NOMO-1 treated with DMSO at 0.1 percent for 48 hours (cell line): ENCODE data around the gene UBE2QL1.

Experiments
- DNase-seq: peaks from one replicate; lab custom pipeline; 2025; ENCODE audit not compliant: unreplicated experiment; lab: John Stamatoyannopoulos, UW

UBE2QL1 gene

GRCh38 chr5:6522923-6523322 lies 74.3 kb downstream of the UBE2QL1 start:
- no peak for DNase-seq

DNA sequence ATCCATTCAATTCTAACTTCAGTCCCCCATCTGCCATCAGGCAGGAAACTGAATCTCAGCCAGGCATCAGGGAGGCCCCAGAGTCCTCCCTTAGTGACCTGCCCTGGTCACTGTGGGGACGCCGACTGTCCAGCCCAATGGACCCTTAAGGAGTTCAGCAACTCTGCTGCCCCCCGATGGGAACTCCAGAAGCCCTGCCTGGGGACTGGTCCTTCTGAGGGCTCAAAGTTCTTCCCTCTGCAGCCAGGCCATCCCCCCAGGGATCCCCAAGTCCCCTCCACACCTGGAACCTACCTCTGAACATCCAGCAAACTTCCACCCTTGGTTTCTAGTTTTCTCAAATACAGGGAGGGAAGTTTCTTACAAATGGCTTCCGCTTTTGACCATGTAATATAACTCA lies 76.8 kb downstream of the UBE2QL1 start:
- DNase-seq, result no peak

GRCh38 chr5:6525910-6526309 lies 77.3 kb downstream of the UBE2QL1 start:
- DNase-seq, result no peak

DNA sequence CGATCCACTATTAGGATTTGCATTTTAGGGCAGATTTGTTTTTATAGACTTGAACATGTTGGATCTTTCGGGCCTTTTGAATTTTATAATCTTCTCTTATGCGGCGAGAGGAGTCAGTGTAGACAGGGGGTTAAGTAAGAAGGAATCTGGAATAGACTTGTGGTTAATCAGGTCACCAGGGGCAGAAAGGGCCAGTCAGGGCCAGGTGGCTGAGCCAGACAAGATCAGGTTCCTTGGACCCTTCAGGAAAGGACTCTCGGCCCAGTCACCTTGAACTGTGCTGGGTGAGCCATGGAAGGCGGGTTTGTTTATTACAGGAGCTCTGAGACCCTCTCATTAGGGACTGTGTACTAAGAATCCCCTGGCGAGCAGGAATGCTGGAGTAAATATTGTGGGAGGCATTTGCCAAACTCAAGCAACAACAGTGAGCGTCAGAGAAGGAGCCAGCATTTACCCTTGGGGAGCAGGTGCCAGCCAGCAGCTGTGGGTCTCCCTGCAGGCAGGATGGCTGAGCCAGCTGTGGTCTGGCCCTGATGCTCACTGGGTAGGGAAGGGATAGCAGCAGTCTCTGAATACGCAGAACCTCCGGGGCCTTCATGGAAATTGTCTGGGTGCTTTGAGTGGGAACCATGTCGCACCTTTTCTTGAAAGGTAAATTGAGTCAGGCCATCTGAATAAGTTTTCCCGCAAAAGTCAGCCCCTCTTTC lies 79.2 kb downstream of the UBE2QL1 start:
- DNase-seq, result no peak

DNA sequence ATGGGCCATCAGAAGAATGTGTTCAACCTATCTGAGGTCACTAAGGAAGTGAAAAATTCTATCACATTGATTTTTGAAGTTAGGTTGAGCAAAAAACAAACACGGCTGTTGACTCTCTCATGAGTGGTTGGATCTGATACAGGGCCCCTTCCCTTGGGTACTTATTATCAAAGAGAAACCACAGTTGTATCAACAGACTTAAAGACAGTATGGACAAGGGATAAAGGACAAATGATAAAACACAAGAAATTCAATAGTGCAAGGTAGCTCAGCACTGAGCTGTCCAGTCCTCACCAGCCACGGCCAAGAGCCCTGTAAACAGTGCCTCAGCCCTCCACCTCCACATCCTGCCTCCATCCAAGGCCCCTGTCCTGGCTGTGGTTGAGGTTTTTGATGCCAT lies 86.9 kb downstream of the UBE2QL1 start:
- DNase-seq, result no peak

DNA sequence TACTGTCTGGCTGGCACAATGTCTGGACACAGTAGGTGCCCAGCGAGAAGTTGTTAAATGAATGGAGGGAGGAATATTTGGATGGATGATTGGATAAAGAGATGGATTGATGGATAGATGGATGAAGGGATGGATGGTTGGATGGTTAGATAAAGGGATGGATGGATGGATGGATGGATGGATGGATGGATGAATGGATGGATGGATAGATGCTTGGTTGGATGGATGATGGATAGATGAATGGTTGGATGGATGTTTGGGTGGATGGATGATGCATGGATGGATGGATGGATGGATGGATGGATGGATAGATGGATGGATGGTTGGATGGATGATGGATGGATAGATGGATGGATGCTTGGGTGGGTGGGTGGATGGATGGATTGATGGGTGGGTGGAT lies 90.4 kb downstream of the UBE2QL1 start:
- no peak for DNase-seq

- DNase-seq, result no peak
Measured at GRCh38 chr5:6540111-6540827, 91.6 kb downstream of the UBE2QL1 start.

DNA sequence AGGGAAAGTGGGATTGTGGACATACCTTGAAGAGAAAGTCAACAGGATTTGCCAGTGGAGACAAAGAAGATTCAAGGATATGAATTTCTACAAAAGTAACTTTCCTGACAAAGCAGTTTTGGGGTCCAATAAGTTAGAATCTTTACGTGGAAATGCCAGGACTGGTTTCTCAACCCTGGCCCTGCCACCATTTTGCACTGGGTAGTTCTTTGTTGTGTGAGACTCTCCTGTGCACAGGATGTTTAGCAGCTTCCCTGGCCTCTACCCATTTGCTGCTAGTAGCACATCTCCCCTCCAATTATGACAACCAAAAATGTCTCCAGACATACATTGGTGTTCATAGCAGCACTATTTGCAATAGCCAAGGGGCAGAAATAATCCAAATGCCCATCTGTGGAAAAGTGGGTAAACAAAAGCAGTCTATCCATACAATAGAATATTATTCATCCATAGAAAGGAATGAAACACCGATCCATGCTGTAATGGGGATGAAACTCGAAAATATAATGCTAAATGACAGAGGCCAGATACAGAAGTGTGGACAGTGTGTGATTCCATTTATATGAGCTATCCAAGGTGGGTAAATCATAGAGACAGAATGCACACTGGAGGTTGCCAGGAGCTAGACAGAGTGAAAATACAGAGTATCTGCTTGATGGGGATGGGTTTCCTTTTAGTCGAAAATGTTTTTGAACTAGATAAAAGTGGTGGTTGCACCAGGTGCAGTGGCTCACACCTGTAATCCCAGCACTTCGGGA lies 92.8 kb downstream of the UBE2QL1 start:
- no peak for DNase-seq

DNA sequence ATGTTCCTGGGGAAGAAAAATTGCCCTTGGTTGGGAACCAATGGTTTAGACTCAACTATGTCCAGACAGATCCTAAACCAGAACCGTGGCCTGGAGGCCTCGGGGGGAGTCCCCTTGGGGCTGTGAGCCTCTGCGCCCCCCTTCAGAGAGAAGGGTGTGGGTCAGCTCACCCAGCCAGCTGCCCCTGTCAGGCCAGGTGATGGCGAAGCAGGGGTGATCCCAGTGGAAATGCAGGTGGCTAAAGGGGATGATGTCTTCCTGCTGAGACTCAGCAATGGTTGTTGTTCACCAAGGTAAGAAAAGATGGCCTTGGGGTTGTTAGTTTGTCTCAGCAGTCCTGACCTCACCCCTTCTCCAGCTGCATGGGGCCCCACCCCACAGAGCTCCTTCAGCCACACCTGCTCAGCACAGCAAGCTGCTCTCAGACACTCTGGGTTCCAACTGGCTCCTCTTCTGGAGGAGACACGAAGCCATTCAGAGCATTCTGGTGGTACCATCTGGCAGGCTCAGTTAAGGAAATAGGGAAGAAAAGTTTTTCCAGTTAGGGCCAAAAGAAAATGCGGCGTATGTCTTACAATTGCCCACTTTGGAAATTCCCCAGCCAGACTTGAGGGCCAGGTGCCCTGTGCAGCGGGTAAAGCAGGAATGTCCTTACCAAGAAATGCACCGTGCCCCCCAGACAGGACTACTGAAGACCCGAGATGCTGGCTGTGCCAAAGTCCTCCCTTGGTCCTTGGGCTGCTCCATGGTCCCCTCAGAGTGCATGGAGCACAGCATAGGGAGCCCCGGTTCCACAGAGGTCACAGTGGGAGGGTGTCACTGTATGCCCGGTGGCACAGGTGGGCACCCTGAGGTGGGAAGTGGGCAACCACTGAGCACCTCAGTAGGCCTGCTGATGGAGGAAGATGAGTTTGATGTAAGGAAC lies 94.0 kb downstream of the UBE2QL1 start:
- DNase-seq, result no peak

DNA sequence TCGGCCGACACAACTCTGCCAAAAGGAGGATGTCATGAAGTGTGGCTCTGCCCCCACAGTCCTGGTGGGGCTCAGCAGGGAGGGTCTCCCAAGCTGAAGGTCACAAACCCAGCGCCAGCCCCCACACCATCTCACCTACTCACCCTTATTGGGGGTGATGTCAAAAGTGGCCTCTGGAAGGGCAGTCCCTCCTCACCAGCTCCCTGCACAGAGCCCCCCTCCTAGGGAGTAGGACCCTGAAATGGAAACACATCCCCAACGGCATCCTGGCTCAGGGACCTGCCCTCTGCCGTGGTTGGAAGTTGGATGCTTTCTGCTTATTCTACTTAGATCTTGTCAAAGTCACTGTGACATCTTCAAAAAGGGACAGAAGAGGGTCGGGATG lies 94.7 kb downstream of the UBE2QL1 start:
- DNase-seq, result no peak

- no peak for DNase-seq
Measured at GRCh38 chr5:6543830-6544560, 95.3 kb downstream of the UBE2QL1 start.
